ENCODE results near the gene TAS2R14. TPM values are rescaled to one million over a fixed set of nuclear protein-coding genes. Genes with fewer than 3 reads are reported as not detected.

Gene TAS2R14
- total RNA-seq, 4 donors from 2014 or later: 2.0 to 6.3 (median 5.8) TPM

- DNase-seq (ENCODE audit: low spot score in 2 of 2): no peak
- WGBS, 2 donors: 40 to 70% methylated on average over 1 of the region's 1 CpG
- no peaks in the 10 kb centered on the region for H3K4me1 ChIP-seq
- no peak overlapping the region for H3K27ac ChIP-seq
- no peak for TF ChIP-seq EP300 (IDR thresholded peaks at IDR 0.05)
- TF ChIP-seq POLR2A (IDR thresholded peaks at IDR 0.05): no peak
- no peak for TF ChIP-seq CTCF (IDR thresholded peaks at IDR 0.05)
- no peak overlapping the region for H3K4me3 ChIP-seq
- no peaks in the 10 kb centered on the region for H3K9me3 ChIP-seq
- H3K36me3 ChIP-seq: no peaks in the 10 kb centered on the region
- H3K27me3 ChIP-seq: no peaks in the 10 kb centered on the region
These were observed 19.3 kb downstream of the TAS2R14 start for GRCh38 chr12:10919809-10920208.

- TF ChIP-seq EP300 (IDR thresholded peaks at IDR 0.05): no peak
- no peak for TF ChIP-seq CTCF (IDR thresholded peaks at IDR 0.05)
- TF ChIP-seq POLR2A (IDR thresholded peaks at IDR 0.05): no peak
- H3K27ac ChIP-seq: no peak overlapping the region
- H3K4me3 ChIP-seq: no peak overlapping the region
- no peaks in the 10 kb centered on the region for H3K27me3 ChIP-seq
- WGBS, 2 donors: 81 to 90% methylated on average over 8 of the region's 8 CpGs
- no peak for DNase-seq (ENCODE audit: low spot score in 2 of 2)
- H3K36me3 ChIP-seq: peaks cover 0 to 15% (median 0%) of the 10 kb centered on the region in 3 donors
- H3K9me3 ChIP-seq: peaks cover 0 to 17% (median 2%) of the 10 kb centered on the region in 4 donors
- H3K4me1 ChIP-seq: no peaks in the 10 kb centered on the region
These were observed 28.7 kb downstream of the TAS2R14 start for GRCh38 chr12:10910380-10910779.

GRCh38 chr12:10909462-10909861, 29.6 kb downstream of the TAS2R14 start, which contains the start of gene TAS2R13:
Gene TAS2R13 (minus strand): TSS chr12:10909562. CDS start chr12:10909298, 264 bp downstream.
- Histone ChIP-seq H3K27me3 (no peaks in the 10 kb centered on the region), H3K27ac (no peak within 1 kb of the TSS), H3K36me3 (peaks cover 0 to 22% (median 0%) of the 10 kb centered on the region in 3 donors), H3K4me1 (no peaks in the 10 kb centered on the region), H3K4me3 (no peak within 1 kb of the TSS), H3K9me3 (peaks cover 0 to 26% (median 7%) of the 10 kb centered on the region in 4 donors)
- DNase-seq (ENCODE audit: low spot score in 2 of 2): no peak
- 95 to 98% methylated on average over 1 of the region's 1 CpG for WGBS, 2 donors
- TF ChIP-seq EP300 (IDR thresholded peaks at IDR 0.05) (no peak), POLR2A (IDR thresholded peaks at IDR 0.05) (no peak), CTCF (IDR thresholded peaks at IDR 0.05) (no peak)

GRCh38 chr12:10904686-10905085, 34.4 kb downstream of the TAS2R14 start:
- Histone ChIP-seq H3K9me3 (peaks cover 0 to 57% (median 20%) of the 10 kb centered on the region in 4 donors), H3K4me1 (no peaks in the 10 kb centered on the region), H3K27ac (no peak overlapping the region), H3K27me3 (no peaks in the 10 kb centered on the region), H3K4me3 (no peak overlapping the region), H3K36me3 (peaks cover 0 to 29% (median 0%) of the 10 kb centered on the region in 3 donors)
- 91 to 97% methylated on average over 4 of the region's 4 CpGs for WGBS, 2 donors
- DNase-seq (ENCODE audit: low spot score in 2 of 2): no peak
- no peak for TF ChIP-seq CTCF (IDR thresholded peaks at IDR 0.05)
- no peak for TF ChIP-seq POLR2A (IDR thresholded peaks at IDR 0.05)
- no peak for TF ChIP-seq EP300 (IDR thresholded peaks at IDR 0.05)

- TF ChIP-seq CTCF (IDR thresholded peaks at IDR 0.05): no peak
- TF ChIP-seq POLR2A (IDR thresholded peaks at IDR 0.05): no peak
- no peaks in the 10 kb centered on the region for H3K4me1 ChIP-seq
- H3K36me3 ChIP-seq: peaks cover 0 to 23% (median 0%) of the 10 kb centered on the region in 3 donors
- no peak overlapping the region for H3K27ac ChIP-seq
- 93 to 100% methylated on average over 1 of the region's 1 CpG for WGBS, 2 donors
- peaks cover 0 to 50% (median 20%) of the 10 kb centered on the region in 4 donors for H3K9me3 ChIP-seq
- no peak overlapping the region for H3K4me3 ChIP-seq
- DNase-seq (ENCODE audit: low spot score in 2 of 2): no peak
- H3K27me3 ChIP-seq: no peaks in the 10 kb centered on the region
These were observed 37.6 kb downstream of the TAS2R14 start for GRCh38 chr12:10901427-10901826.
